ENCODE measurements around the gene TCP11L1.
"Not testable (repeated sequence)": the region's sequence is repeated elsewhere in the genome, so short reads cannot be mapped to it uniquely, and the experiment has no call there.

Gene TCP11L1

DNA sequence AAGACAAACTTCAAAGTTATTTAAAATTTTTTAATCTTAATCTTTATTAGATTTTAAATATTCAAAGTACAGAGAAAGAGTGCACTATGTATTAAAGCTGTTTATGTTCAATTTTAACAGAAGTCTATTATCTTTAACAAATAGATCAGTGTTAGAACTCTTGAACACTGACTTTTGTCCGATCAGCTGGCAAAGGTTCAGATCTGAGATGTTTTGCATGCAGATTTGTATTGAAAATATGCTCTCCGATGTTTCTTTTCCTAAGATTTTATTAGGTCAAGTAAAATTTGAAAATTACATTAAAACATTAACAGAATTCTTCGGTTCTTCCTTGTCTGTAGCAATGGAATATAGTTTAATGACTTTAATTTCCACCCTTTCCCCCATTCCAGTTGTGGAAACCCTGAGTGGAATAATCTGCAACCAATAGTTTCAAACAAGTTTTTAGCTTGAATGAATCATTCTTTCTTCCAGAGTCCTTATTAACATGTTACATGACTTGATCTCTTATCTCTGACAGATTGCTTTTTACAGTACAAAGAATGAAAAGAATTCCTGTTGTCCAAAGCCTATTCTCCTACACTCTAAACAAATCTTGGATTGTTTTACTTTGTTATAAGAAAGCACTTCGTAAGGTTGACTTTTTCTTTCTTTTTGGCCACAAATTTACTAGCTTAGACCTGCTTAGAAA lies 11.4 kb upstream of the TCP11L1 start:
- Histone ChIP-seq H3K4me3 (no peak overlapping the region), H3K27ac (no peak overlapping the region)
- no peak for DNase-seq (ENCODE audit: low spot score)
- no peak for TF ChIP-seq CTCF (IDR thresholded peaks at IDR 0.05)

DNA sequence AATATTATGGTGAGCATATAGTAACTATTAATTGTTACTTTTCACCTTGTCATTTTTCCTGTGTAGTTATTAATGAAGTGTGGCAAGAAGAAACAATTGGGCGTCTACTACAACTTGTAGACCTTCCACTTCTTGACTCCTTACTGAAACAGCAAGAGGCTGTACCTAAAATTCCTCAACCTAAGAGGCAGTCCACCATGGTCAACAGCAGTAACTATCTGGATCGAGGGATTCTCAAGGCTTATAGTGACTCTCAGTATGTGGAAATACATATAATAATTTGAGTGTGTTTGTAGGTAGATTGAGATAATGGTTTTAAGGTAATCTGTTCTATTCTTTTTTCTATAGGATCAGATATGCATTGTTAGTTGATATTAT lies 10.8 kb upstream of the TCP11L1 start:
- TF ChIP-seq CTCF (IDR thresholded peaks at IDR 0.05) = no peak
- H3K27ac ChIP-seq = no peak overlapping the region
- no peak for DNase-seq (ENCODE audit: low spot score)
- H3K4me3 ChIP-seq = no peak overlapping the region

DNA sequence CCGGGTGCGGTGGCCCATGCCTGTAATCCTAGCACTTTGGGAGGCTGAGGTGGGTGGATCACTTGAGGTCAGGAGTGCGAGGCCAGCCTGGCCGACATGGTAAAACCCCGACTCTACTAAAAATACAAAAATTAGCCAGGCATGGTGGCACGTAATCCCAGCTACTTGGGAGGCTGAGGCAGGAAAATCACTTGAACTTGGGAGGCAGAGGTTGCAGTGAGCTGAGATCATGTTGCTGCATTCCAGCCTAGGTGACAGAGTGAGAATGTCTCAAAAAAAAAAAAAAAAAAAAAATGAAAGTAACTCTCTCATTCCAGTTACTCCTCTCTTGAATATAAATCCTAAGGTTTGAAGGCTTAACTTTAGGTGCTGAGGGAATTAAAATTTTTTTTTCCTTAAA lies 10.2 kb upstream of the TCP11L1 start:
- not testable (repeated sequence) for DNase-seq (ENCODE audit: low spot score); H3K4me3 ChIP-seq; H3K27ac ChIP-seq

DNA sequence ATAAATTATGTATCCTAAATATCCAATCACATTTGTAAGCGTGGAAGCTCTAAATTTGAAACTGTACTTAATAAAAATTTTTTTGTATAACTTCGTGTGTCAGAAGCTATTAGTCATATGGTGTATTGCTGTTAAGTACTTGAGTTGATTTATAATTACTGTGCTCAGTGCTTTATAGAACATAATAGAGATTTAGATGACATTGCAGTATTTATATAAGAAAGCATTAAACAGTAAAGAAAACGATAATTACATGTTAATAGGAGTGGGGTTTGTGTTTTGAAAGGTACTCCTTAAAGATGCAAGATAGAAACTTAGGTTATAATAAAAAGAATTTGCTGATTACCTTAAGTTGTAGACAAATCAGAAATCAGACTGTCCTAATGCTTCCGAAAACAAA lies 5.9 kb upstream of the TCP11L1 start:
- DNase-seq (ENCODE audit: low spot score) = no peak
- H3K4me3 ChIP-seq = no peak overlapping the region
- no peak for TF ChIP-seq CTCF (IDR thresholded peaks at IDR 0.05)
- no peak overlapping the region for H3K27ac ChIP-seq

- DNase-seq (ENCODE audit: low spot score) = no peak
- TF ChIP-seq CTCF (IDR thresholded peaks at IDR 0.05) = no peak
- H3K4me3 ChIP-seq = no peak overlapping the region
- no peak overlapping the region for H3K27ac ChIP-seq
These were observed 4.4 kb upstream of the TCP11L1 start for GRCh38 chr11:33035011-33035410.

DNA sequence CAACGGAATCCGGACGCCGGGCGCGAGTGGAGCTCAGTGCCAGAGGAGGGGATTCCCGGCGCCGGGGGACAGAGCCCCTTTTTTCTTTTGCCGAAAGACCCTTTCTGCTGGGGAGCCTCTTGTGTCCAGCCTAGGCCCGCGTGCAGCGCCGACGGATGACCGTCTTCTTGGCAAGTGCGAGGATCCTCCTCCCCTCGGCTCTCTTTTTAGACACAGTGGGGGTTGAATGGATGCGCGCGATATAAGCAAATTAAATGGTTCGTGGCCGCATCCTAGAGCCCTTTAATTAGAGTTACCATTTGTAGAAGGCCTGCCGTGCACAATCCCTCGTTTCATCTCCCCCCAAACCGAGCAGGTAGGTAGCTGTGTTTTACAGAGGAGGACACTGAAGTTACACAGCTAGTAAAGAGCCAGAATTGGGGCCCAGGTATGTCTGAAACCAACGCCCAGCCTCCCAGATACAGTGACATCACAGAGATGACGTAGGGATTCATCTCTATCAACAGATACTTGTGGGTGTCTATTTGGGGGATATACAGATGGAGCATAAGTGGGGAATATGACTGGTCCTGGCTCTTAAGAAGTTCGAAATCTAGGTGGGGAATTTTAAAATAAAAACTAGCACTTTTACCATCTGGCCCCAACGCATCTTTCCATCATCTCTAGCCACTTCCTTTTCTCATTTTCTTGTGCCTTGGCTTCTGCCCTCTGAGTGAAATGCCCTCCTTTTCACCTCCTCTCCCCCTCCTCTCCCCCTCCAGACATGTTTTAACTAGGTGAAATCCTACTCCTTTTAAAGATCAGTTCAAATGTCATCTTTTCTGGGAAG lies 875 bp downstream of the TCP11L1 start:
- no peak for DNase-seq (ENCODE audit: low spot score)
- Histone ChIP-seq H3K27ac (peak overlapping the region; percentile 96), H3K4me3 (peak overlapping the region; percentile 99)
- no peak for TF ChIP-seq CTCF (IDR thresholded peaks at IDR 0.05)

- TF ChIP-seq CTCF (IDR thresholded peaks at IDR 0.05) = no peak
- H3K27ac ChIP-seq = peak overlapping the region in 1 of 2 donors; percentile 23
- H3K4me3 ChIP-seq = peak overlapping the region; percentile 99
These were observed 1.6 kb downstream of the TCP11L1 start for GRCh38 chr11:33040862-33041453.

More at GRCh38 chr11:33040862-33041453, 1.6 kb downstream of the TCP11L1 start:
- DNase-seq (ENCODE audit: low spot score) = no peak
